OCI-LY1 (cell line): Measurements from ENCODE around the gene CENPE.
A peak's percentile ranks its signal among the peaks of the same experiment; 100 is the strongest.

Experiments
- H2AFZ ChIP-seq: fragments of 200-600 bp; sonication (generic), shearing (Covaris generic); 2 replicates; pipeline ENCODE4 v1.6.0; 2014; ENCODE audit warnings: antibody characterized with exemption, mild to moderate bottlenecking, low read length
- H3F3A ChIP-seq: fragments of 200-600 bp; sonication (generic), shearing (Covaris generic); 2 replicates; pipeline ENCODE4 v1.6.0; 2014; ENCODE audit warnings: mild to moderate bottlenecking, antibody characterized with exemption, low read length, moderate library complexity; ENCODE audit not compliant: insufficient read depth
- H3K27ac ChIP-seq: fragments of 200-600 bp; sonication (generic); 2 replicates; pipeline ENCODE4 v1.5.1; 2014; ENCODE audit warnings: low read length, mixed run types, mild to moderate bottlenecking, low read depth; ENCODE audit not compliant: poor library complexity, severe bottlenecking
- H3K27me3 ChIP-seq: fragments of 200-600 bp; sonication (generic); 2 replicates; pipeline ENCODE4 v1.6.0; 2014; ENCODE audit warnings: antibody characterized with exemption, mild to moderate bottlenecking, low read length, moderate library complexity; ENCODE audit not compliant: insufficient read depth
- H3K36me3 ChIP-seq: fragments of 200-600 bp; sonication (generic); 2 replicates; pipeline ENCODE4 v1.6.1; 2014; ENCODE audit warnings: mild to moderate bottlenecking, antibody characterized with exemption, low read length, moderate library complexity, mixed read lengths; ENCODE audit not compliant: insufficient read depth
- H3K4me1 ChIP-seq: fragments of 200-600 bp; sonication (generic); 2 replicates; pipeline ENCODE4 v1.5.1; 2014; ENCODE audit warnings: mild to moderate bottlenecking, low read length, moderate library complexity; ENCODE audit not compliant: insufficient read depth, severe bottlenecking
- H3K4me2 ChIP-seq: fragments of 200-600 bp; sonication (generic), shearing (Covaris generic); 2 replicates; pipeline ENCODE4 v1.6.1; 2014; ENCODE audit warnings: low read length
- H3K4me3 ChIP-seq: fragments of 200-600 bp; sonication (generic); 2 replicates; pipeline ENCODE4 v1.5.1; 2014; ENCODE audit warnings: low read length, low read depth, mild to moderate bottlenecking, mixed read lengths; ENCODE audit not compliant: poor library complexity, severe bottlenecking
- H3K79me2 ChIP-seq: fragments of 200-600 bp; shearing (Covaris generic); 2 replicates; pipeline ENCODE4 v1.6.1; 2016; ENCODE audit warnings: mixed run types, low read length, mixed read lengths; ENCODE audit not compliant: insufficient read depth
- H3K9ac ChIP-seq: fragments of 200-600 bp; sonication (generic), shearing (Covaris generic); 2 replicates; pipeline ENCODE4 v1.6.1; 2014; ENCODE audit warnings: mild to moderate bottlenecking, low read length, mixed read lengths
- H3K9me2 ChIP-seq: fragments of 200-600 bp; sonication (generic), shearing (Covaris generic); 2 replicates; pipeline ENCODE4 v1.6.1; 2014; ENCODE audit warnings: low read depth, mild to moderate bottlenecking, low read length, mixed read lengths
- H3K9me3 ChIP-seq: fragments of 200-600 bp; shearing (Covaris generic); 2 replicates; pipeline ENCODE4 v1.6.1; 2014; ENCODE audit warnings: low read length, mixed read lengths
- H4K20me1 ChIP-seq: fragments of 200-600 bp; sonication (generic), shearing (Covaris generic); 2 replicates; pipeline ENCODE4 v1.6.0; 2016; ENCODE audit warnings: mild to moderate bottlenecking, low read length; ENCODE audit not compliant: insufficient read depth
- CTCF ChIP-seq: fragments of 200-600 bp; sonication (generic), shearing (Covaris generic); IDR thresholded peaks from 2 replicates; pipeline ENCODE4 v1.5.1; 2017; ENCODE audit warnings: mild to moderate bottlenecking, antibody characterized with exemption, low read length, moderate library complexity, mixed read lengths
- EZH2 ChIP-seq: fragments of 200-600 bp; sonication (generic), shearing (Covaris generic); IDR thresholded peaks from 2 replicates; pipeline ENCODE4 v1.8.0; 2017; ENCODE audit warnings: borderline replicate concordance, mixed run types, mild to moderate bottlenecking, antibody characterized with exemption, low read length, moderate library complexity, mixed read lengths

Gene CENPE

GRCh38 chr4:103098756-103099440 is 99.2 kb downstream of the CENPE start:
- peak overlapping the region; percentile 72 for H3K9ac ChIP-seq
- no peaks in the 10 kb centered on the region for H3K9me2 ChIP-seq
- no peaks in the 10 kb centered on the region for H3K36me3 ChIP-seq
- H3K4me3 ChIP-seq = peak overlapping the region; percentile 65
- H4K20me1 ChIP-seq = no peaks in the 10 kb centered on the region
- no peaks in the 10 kb centered on the region for H3K27me3 ChIP-seq
- no peak overlapping the region for H3K27ac ChIP-seq
- peaks cover 21% of the 10 kb centered on the region for H3K4me1 ChIP-seq
- H3F3A ChIP-seq = no peaks in the 10 kb centered on the region
- TF ChIP-seq EZH2 = no peak
- H3K79me2 ChIP-seq = no peaks in the 10 kb centered on the region
- no peaks in the 10 kb centered on the region for H3K9me3 ChIP-seq
- peak overlapping the region; percentile 79 for H3K4me2 ChIP-seq
- H2AFZ ChIP-seq = peak overlapping the region; percentile 77; the same call in 1 of the 2 replicates

- H3K36me3 ChIP-seq = no peaks in the 10 kb centered on the region
- TF ChIP-seq CTCF (no peak), EZH2 (no peak)
- H3K4me1 ChIP-seq = peaks cover 21% of the 10 kb centered on the region
- peak overlapping the region; percentile 65 for H3K4me3 ChIP-seq
- H3K27me3 ChIP-seq = no peaks in the 10 kb centered on the region
- no peaks in the 10 kb centered on the region for H3K9me2 ChIP-seq
- H3K27ac ChIP-seq = no peak overlapping the region
- H3K9me3 ChIP-seq = no peaks in the 10 kb centered on the region
- H3K4me2 ChIP-seq = peak overlapping the region; percentile 79
- H4K20me1 ChIP-seq = no peaks in the 10 kb centered on the region
- no peaks in the 10 kb centered on the region for H3K79me2 ChIP-seq
- H3K9ac ChIP-seq = 0 out of 2 replicates have a peak overlapping the region, but pooled peaks have one; percentile 72
- no peaks in the 10 kb centered on the region for H3F3A ChIP-seq
- no peak overlapping the region for H2AFZ ChIP-seq
Observed at GRCh38 chr4:103098341-103098740, 99.8 kb downstream of the CENPE start.

GRCh38 chr4:103097112-103097511 is 101.0 kb downstream of the CENPE start:
- Histone ChIP-seq H3K9me2 (no peaks in the 10 kb centered on the region), H3K36me3 (no peaks in the 10 kb centered on the region; the same call in 1 of the 2 replicates), H3K9ac (no peak overlapping the region), H4K20me1 (no peaks in the 10 kb centered on the region), H3K79me2 (no peaks in the 10 kb centered on the region), H3K4me3 (no peak overlapping the region), H2AFZ (no peak overlapping the region), H3F3A (no peaks in the 10 kb centered on the region), H3K4me1 (peaks cover 31% of the 10 kb centered on the region), H3K27me3 (no peaks in the 10 kb centered on the region), H3K4me2 (no peak overlapping the region), H3K9me3 (no peaks in the 10 kb centered on the region), H3K27ac (no peak overlapping the region)
- no peak for TF ChIP-seq EZH2
- TF ChIP-seq CTCF = no peak

GRCh38 chr4:103095080-103095479 is 103.1 kb downstream of the CENPE start:
- Histone ChIP-seq H3K4me1 (peaks cover 40% of the 10 kb centered on the region), H3F3A (no peaks in the 10 kb centered on the region), H3K27me3 (no peaks in the 10 kb centered on the region), H2AFZ (no peak overlapping the region), H3K4me3 (no peak overlapping the region), H4K20me1 (no peaks in the 10 kb centered on the region), H3K27ac (no peak overlapping the region), H3K79me2 (no peaks in the 10 kb centered on the region), H3K36me3 (peaks cover 7% of the 10 kb centered on the region; the same call in 1 of the 2 replicates), H3K9ac (no peak overlapping the region), H3K4me2 (no peak overlapping the region), H3K9me3 (no peaks in the 10 kb centered on the region), H3K9me2 (no peaks in the 10 kb centered on the region)
- TF ChIP-seq EZH2 (no peak), CTCF (no peak)
